Skin epidermis (tissue), 12 donors: ENCODE results near the gene SEC23B.
A peak's percentile ranks its signal among the peaks of the same experiment; 100 is the strongest.

Experiments
- H3K27ac ChIP-seq, 21 experiments: fragments of 200-600 bp; sonication (generic) in 11 of 21; one replicate each; pipeline ENCODE4 v1.5.0; 2020; ENCODE audit warnings: mild to moderate bottlenecking in 3 of 21, inconsistent platforms in 2 of 21, moderate library complexity in 2 of 21
- H3K4me3 ChIP-seq, 7 experiments: fragments of 200-600 bp; sonication (generic) in 2 of 7; one replicate each; pipeline ENCODE4 v1.5.0; 2020; ENCODE audit warnings: inconsistent platforms in 2 of 7, mild to moderate bottlenecking in 2 of 7, moderate library complexity in 1 of 7

SEC23B gene

DNA sequence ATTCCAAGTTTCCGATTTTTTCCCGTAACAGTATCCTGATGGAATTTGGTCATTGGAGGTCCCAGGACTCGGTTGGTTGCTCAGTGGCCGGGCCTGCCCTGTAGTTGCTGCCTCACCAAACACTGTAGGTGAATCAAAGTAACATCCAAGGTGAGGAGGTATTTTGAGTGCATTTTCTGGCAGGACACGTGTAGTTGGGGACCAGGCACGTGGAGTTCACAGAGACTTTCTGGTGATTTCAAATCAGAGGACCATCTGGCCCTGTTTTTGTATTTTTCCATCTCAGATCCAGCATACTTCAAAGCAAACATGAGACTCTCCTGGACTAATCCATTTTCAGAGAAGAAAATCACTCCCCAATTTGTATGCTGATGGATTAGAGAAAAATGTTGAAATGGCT lies 70.2 kb downstream of the SEC23B start:
- Histone ChIP-seq H3K4me3 (no peak overlapping the region), H3K27ac (no peak overlapping the region)

- no peak overlapping the region for H3K4me3 ChIP-seq
- H3K27ac ChIP-seq: no peak overlapping the region
Measured at GRCh38 chr20:18578581-18578980, 70.8 kb downstream of the SEC23B start.

DNA sequence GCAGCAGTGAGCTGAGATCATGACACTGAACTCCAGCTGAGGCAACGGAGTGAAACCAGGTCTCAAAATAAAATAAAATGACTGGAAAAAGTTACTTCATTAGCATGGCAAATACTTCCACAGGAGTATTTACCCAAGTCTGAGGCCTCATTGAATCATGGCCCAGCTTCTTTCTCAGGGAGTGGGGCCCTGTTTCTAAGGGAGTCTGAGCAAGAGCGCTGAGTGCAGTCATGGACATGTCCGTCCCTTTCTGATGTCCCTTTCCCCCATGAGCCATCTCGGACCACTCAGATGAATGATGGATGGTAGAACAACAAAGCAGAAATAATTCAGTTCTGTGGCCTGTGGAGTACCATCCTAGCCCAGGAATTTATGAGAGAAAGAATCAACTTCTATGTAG lies 72.3 kb downstream of the SEC23B start:
- no peak overlapping the region for H3K27ac ChIP-seq
- no peak overlapping the region for H3K4me3 ChIP-seq

DNA sequence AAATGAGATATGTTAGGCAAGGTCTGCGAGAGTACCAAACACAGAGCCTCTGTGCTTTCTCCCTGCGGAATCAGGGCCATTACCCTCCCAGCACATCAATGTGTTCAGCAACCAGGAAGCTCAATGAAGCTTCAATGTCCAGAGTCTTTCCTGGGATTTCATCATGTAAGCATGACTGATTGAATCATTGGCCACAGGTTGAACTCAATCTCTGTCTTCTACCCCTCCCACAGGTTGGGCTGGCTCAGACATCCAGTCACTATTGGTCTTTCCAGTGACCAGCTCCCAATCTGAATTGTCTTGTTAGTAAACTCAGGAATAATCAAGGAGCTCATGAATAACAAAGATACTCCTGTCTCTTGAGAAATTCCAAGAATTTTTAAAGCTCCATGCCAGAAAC lies 77.4 kb downstream of the SEC23B start:
- H3K4me3 ChIP-seq: no peak overlapping the region
- H3K27ac ChIP-seq: no peak overlapping the region

DNA sequence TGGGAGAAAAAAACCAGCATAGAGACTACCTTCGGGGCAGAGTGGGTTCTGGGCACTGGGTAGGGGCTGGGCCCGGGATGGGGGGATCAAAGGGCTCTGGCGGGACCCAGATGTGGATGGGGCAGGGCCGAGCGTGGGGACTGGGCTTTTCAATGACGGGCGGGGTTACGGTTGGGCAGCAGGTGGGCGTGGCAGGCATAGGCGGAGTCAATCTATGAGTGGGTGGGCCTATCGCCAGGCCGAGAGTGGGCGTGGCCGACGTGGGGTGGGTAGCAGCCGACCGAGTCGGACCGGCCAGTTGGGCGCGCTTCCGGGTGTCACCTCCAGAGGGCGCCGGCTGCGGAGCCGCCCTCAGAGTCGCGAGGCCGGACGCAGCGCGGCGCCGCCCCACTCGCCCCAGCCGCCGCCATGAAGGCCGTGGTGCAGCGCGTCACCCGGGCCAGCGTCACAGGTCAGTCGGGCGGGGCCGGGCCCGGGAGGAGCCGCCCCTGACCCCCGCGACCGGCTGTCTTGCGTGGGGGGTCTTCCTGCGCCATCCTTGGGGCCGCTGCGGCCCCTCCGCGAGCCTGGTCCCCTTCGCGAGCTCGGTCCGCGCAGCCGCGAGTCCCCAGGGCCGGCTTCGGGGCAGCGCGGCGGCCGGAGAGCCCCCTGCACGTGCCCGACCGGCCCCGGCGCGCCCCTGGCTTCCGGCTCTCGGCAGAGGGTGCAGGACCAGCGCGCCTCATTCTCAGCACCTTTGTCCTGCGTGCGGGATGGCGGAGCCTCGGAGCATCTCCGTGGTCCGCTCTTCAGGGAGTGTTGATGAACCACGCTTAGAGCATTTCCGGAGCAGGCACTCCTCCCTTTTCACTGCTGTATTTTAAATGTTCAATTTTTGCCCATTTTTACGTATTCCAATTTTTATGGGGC lies 80.2 kb downstream of the SEC23B start, which contains the start of gene DTD1:
Gene DTD1, plus strand, starts transcription at position 390 of the 909 bp plus-strand sequence. Its CDS starts 19 bp downstream, at position 409.
- Histone ChIP-seq H3K27ac (peak within 1 kb of the TSS; percentile 41 to 91 (median 82)), H3K4me3 (peak within 1 kb of the TSS; percentile 66 to 99 (median 92))

GRCh38 chr20:18588574-18588933 lies 80.8 kb downstream of the SEC23B start:
- H3K27ac ChIP-seq: peak overlapping the region in 18 of 21 experiments; percentile 23 to 91 (median 84)
- peak overlapping the region; percentile 66 to 99 (median 92) for H3K4me3 ChIP-seq

- Histone ChIP-seq H3K4me3 (no peak overlapping the region), H3K27ac (no peak overlapping the region)
Measured at GRCh38 chr20:18589941-18590674, 82.4 kb downstream of the SEC23B start.

GRCh38 chr20:18596270-18596669 lies 88.5 kb downstream of the SEC23B start:
- H3K4me3 ChIP-seq: no peak overlapping the region

DNA sequence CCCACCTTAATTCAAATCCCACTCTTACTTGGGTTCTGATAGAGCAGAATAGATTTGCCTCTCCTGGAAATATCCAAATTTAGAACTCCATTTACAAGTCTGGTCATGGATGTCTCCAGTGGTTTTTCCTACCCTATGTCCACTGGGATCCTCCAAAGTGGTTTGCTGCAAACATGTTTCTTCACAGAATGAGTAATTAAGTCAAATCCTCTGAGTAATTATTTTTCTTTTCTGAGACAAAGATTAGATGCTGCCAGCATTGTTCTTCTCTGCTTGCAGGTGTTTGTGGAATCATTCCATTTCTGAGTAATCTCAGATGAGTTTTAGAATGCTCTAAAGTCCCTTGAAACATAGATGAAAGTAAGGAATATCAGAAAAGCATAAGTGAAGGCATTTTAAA lies 102.0 kb downstream of the SEC23B start:
- Histone ChIP-seq H3K4me3 (no peak overlapping the region), H3K27ac (no peak overlapping the region)

More at GRCh38 chr20:18596270-18596669, 88.5 kb downstream of the SEC23B start:
- no peak overlapping the region for H3K27ac ChIP-seq
